Posterior cingulate gyrus (tissue), 11 donors: ENCODE data around the gene NUPR1.
"Not testable (repeated sequence)": the region's sequence is repeated elsewhere in the genome, so short reads cannot be mapped to it uniquely, and the experiment has no call there.

Experiments
- DNase-seq, 10 donors: peaks; one replicate each; pipeline versions ENCODE4 v3.0.0 to v3.0.0-alpha.2; 2020 to 2021; ENCODE audit warnings: mixed read lengths in 3 of 10
- intact Hi-C: fragments of 100-400 bp; cut with DNase I; formaldehyde crosslinking; loops from one replicate; pipeline ENCODE4 v1.15.1; 2023

NUPR1 gene

DNA sequence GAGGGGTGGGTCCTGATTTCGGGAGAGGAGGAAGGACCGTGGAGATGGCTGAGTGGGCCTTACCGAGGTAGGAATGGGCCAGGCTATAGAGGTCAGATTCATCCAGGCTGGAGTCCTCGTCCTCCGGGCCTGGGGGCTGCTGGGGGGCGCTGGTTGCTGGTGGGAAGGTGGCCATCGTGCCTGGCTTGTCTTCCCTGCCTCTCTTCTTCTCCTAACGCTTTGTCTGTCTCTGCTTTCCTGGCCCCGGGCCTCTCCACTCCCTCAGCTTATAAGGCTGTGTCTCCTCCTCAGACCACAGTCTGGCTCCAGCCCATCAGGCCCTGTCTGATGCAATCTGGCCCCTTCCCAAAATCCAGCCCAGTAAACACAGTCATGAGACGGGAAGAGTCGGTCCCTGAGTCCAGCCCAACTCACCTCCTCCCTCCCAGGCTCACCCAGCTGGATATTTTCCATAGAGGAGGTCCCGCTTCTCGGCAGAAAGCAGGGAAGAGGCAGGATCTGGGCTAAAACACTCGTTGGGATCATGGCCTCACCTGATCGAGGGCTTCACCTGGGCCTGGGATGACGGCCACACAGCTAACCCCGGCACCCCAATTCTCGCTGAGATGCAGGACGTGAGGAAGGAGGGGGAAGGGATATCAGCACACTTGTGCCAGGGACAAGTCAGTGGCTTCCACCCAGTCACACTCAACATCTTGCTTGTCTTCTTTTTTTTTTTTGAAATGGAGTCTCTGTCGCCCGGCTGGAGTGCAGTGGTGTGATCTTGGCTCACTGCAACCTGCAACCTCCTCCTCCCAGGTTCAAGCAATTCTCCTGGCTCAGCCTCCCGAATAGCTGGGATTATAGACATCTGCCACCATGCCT is at the start of gene NUPR1:
TSS of gene NUPR1 (minus strand) at position 242 of the 864 bp plus-strand sequence. CDS start at position 175, 67 bp downstream.
- peak; percentile 15 to 87 (median 53) for DNase-seq
- intact Hi-C loops = no loop called here

- intact Hi-C loops = no loop called here
- DNase-seq = peak in 2 of 10 donors; percentile 74 to 75
Observed at GRCh38 chr16:28587386-28587785, 48.6 kb upstream of the NUPR1 start.

DNA sequence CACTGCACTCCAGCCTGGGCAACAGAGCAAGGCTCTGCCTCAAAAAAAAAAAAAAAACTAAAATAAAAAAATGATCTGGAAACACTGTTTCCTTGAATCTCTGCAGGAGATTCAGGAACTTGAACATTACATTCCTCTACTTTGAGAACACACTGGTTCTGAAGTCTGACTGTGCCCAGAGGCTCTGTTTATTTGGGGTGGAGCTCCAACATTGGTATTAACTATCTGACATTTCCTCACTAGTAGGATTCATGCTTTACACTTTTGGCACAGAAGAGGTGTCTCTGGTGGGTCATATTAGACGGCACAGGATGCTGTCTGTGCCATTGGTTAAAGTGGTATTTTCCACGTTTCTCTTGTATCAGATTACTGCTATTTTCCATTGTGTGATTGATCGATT is 47.7 kb upstream of the NUPR1 start:
- DNase-seq = no peak
- intact Hi-C loops = no loop called here

- intact Hi-C loops = no loop called here
- peak in 2 of 10 donors; percentile 65 to 71 for DNase-seq
Observed at GRCh38 chr16:28585674-28586073, 46.9 kb upstream of the NUPR1 start.

GRCh38 chr16:28580726-28581315 is 42.0 kb upstream of the NUPR1 start:
- intact Hi-C loops = no loop called here

GRCh38 chr16:28575446-28576109 is 36.8 kb upstream of the NUPR1 start:
- intact Hi-C loops = no loop called here
- peak in 1 of 10 donors; percentile 8 for DNase-seq

More at GRCh38 chr16:28580726-28581315, 42.0 kb upstream of the NUPR1 start:
- DNase-seq = no peak

- DNase-seq = peak in 1 of 10 donors; percentile 7
- intact Hi-C loops = no loop called here
Observed at GRCh38 chr16:28574925-28575324, 36.2 kb upstream of the NUPR1 start.

DNA sequence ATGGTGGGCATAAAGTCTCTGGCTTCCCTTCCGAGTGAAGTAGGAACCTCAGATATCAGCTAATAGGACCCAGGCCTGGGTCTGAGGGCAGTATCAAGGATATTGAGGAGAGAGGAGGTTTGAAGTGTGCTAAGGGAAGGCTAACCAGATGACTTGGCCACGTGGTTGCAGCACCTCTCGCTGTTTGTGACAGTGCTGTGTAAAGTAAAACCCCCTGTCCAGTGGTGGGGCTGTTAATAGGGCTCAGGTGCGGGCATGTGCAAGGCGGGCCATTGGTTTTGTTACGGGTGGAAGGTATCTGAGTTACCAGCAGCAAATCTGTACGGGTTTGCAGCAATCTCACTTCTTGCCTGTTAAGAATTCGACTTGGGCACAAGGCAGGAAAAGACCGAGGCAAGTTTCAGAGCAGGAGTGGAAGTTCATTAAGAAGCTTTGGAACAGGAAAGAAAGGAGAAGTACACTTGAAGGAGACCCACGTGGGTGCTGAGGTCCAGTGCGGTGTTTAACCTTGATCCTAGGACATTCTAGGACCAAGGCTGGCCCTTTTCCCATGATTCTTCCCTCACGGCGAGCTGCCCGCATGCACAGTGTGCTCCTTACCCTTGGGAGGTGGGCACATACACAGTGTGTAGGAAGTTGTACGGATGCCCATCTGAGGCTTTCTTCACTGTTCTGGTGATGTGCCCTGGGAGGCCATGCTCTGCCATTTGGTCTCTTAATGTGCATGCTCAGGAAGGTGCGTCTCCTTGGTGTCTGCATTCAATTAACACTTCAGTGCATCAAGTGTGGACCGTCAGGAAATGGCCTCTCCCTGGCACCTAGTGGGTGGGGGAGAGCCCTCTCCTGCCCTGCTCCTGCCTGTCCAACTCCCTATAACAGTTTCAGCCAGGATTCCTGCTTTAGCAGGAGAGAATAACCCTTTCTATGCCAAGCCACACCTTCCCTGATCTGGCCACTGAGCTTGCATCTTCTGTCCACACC is 35.3 kb upstream of the NUPR1 start:
- peak in 1 of 10 donors; percentile 44 for DNase-seq
- intact Hi-C loops = no loop called here

DNA sequence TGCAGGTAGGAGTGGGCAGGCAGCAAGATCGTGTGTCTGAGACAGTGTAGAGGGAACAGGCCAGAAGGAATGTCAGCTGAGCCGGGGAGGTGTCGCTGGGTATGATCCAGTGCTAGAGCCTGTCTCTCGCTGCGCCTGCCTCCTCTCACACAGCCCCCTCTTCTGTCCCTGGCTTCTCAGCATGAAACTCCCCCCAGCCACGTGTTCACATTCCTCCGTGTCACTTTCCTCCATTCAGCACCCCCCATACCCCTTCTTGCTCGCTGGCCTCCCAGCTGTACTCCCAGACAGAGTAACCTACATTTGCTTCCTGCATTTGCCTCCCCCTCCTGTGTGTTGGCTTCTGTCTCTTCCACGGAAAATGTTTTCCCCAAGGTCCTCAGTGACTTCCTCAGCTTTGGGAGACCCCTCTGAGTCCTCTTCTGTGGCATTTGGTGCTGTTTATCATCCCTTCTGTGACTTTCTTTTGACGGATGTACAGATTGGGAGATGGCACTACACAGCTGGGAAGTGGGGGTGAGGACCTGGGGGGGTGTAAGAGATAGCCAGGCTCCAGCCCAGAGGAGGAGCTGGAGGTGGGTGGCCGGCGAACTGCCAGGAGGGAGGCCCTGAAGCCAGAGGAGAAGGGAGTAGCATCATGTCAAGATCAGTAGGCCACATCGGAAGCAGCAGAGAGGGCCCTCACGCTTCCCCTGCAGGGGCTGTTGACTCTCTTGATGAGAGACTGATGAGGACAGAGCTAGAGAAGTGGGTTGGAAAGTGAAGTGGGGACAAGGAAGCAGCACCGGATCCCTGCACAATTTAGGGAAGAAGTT is 34.1 kb upstream of the NUPR1 start:
- peak in 8 of 10 donors; percentile 42 to 92 (median 67) for DNase-seq
- intact Hi-C loops = no loop called here

- intact Hi-C loops = no loop called here
- peak in 1 of 10 donors; percentile 70 for DNase-seq
Observed at GRCh38 chr16:28569968-28570752, 31.4 kb upstream of the NUPR1 start.

- no peak for DNase-seq
- intact Hi-C loops = no loop called here
Observed at GRCh38 chr16:28569021-28569420, 30.2 kb upstream of the NUPR1 start.

- peak in 1 of 10 donors; percentile 8 for DNase-seq
- intact Hi-C loops = no loop called here
Observed at GRCh38 chr16:28567292-28567691, 28.5 kb upstream of the NUPR1 start.

DNA sequence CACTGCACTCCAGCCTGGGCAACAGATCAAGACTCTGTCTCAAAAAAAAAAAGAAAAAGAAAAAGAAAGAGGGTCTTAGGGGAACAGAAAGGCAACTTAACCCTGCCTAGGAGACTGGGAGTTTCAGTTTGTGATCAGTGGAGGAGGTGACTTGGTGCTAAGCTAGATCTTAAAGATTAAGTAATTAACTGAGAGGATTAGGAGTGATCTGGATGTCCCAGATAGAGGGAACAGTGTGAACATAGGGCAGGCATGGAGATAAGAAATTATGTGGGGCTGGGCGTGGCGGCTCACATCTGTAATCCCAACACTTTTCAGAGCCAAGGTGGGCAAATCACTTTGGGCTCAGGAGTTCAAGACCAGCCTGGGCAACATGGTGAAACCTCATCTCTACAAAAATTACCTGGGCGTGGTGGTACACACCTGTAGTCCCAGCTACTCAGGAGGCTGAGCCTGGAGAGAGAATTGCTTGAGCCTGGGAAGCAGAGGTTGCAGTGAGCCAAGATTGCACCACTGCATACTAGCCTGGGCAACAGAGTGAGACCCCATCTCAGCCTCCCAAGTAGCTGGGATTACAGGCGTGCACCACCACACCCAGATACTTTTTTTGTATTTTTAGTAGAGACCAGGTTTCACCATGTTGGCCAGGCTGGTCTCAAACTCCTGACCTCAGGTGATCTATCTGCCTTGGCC is 27.6 kb upstream of the NUPR1 start:
- DNase-seq = peak in 1 of 10 donors; percentile 15
- intact Hi-C loops = not testable (repeated sequence)

- peak in 1 of 10 donors; percentile 33 for DNase-seq
- intact Hi-C loops = no loop called here
Observed at GRCh38 chr16:28563218-28563617, 24.4 kb upstream of the NUPR1 start.

DNA sequence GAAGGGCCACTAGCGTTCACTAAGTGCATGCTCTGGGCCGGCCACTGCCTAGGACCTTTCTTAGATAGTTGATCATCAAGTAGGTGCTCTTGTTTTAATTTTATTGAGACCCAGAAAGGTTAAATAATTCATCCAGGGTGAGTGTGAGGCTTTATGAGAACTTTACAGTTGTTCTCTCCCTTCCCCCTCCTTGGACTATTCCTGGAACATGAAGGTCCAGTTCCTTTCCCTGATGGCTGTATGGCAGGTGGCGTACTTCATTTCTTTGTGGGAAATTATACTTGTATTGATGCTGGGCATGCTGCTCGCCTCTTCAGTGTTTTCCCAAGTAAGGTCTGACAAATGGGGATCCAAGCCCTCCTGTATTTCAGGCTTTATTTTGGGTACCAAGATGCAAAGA is 23.4 kb upstream of the NUPR1 start:
- no peak for DNase-seq
- intact Hi-C loops = no loop called here

GRCh38 chr16:28561557-28562187 is 22.9 kb upstream of the NUPR1 start:
- peak in 1 of 10 donors; percentile 24 for DNase-seq
- intact Hi-C loops = no loop called here

GRCh38 chr16:28558456-28558855 is 19.7 kb upstream of the NUPR1 start:
- intact Hi-C loops = loop anchor here (10.0 kb wide), 1 partner anchor 64 kb away; the partner anchor contains the start of genes APOBR and CLN3
- peak in 1 of 10 donors; percentile 12 for DNase-seq
